ENCODE results near the gene USH1C.

The USH1C gene

DNA sequence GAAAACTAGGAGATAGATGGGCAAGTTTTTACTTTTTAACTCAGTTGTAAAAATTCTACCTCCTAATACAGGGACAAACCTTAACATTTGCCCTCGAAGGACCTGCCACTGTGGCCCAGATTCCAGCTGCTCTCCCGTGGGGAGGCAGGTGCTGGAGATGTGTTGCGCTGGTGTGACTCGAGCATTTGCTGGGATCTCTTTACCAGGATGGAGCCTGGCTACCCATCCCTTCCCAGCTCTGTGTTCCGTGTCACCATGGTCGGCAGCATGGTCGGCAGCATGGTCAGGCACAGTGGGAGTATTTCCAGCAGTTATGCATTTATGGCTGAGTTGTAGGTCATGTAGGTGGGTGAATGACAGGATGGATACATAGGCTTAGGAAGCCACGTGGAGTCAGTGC, 44.0 kb upstream of the USH1C start:
- TF ChIP-seq BACH2 (CRISPR knock-in tag; IDR thresholded peaks at IDR 0.05; ENCODE audit: borderline replicate concordance): no peak
- TF ChIP-seq, protein P1, sequence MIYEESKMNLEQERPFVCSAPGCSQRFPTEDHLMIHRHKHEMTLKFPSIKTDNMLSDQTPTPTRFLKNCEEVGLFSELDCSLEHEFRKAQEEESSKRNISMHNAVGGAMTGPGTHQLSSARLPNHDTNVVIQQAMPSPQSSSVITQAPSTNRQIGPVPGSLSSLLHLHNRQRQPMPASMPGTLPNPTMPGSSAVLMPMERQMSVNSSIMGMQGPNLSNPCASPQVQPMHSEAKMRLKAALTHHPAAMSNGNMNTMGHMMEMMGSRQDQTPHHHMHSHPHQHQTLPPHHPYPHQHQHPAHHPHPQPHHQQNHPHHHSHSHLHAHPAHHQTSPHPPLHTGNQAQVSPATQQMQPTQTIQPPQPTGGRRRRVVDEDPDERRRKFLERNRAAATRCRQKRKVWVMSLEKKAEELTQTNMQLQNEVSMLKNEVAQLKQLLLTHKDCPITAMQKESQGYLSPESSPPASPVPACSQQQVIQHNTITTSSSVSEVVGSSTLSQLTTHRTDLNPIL (CRISPR knock-in tag; IDR thresholded peaks at IDR 0.05; ENCODE audit: low read depth): no peak
- TF ChIP-seq ESRRG (CRISPR knock-in tag; IDR thresholded peaks at IDR 0.05): no peak
- TF ChIP-seq CSDC2 (CRISPR knock-in tag; IDR thresholded peaks at IDR 0.05): no peak
- TF ChIP-seq ZC3H10 (CRISPR knock-in tag; IDR thresholded peaks at IDR 0.05): no peak
- TF ChIP-seq, protein P2, sequence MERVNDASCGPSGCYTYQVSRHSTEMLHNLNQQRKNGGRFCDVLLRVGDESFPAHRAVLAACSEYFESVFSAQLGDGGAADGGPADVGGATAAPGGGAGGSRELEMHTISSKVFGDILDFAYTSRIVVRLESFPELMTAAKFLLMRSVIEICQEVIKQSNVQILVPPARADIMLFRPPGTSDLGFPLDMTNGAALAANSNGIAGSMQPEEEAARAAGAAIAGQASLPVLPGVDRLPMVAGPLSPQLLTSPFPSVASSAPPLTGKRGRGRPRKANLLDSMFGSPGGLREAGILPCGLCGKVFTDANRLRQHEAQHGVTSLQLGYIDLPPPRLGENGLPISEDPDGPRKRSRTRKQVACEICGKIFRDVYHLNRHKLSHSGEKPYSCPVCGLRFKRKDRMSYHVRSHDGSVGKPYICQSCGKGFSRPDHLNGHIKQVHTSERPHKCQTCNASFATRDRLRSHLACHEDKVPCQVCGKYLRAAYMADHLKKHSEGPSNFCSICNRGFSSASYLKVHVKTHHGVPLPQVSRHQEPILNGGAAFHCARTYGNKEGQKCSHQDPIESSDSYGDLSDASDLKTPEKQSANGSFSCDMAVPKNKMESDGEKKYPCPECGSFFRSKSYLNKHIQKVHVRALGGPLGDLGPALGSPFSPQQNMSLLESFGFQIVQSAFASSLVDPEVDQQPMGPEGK (CRISPR knock-in tag; IDR thresholded peaks at IDR 0.05; ENCODE audit: borderline replicate concordance): no peak
- TF ChIP-seq, protein P3, sequence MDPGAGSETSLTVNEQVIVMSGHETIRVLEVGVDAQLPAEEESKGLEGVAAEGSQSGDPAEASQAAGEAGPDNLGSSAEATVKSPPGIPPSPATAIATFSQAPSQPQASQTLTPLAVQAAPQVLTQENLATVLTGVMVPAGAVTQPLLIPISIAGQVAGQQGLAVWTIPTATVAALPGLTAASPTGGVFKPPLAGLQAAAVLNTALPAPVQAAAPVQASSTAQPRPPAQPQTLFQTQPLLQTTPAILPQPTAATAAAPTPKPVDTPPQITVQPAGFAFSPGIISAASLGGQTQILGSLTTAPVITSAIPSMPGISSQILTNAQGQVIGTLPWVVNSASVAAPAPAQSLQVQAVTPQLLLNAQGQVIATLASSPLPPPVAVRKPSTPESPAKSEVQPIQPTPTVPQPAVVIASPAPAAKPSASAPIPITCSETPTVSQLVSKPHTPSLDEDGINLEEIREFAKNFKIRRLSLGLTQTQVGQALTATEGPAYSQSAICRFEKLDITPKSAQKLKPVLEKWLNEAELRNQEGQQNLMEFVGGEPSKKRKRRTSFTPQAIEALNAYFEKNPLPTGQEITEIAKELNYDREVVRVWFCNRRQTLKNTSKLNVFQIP (CRISPR knock-in tag; IDR thresholded peaks at IDR 0.05; ENCODE audit: borderline replicate concordance, low read depth): no peak
- TF ChIP-seq ZNF70 (CRISPR knock-in tag; IDR thresholded peaks at IDR 0.05): no peak
- no peak for TF ChIP-seq ISL1 (CRISPR knock-in tag; IDR thresholded peaks at IDR 0.05)
- TF ChIP-seq RARB (CRISPR knock-in tag; IDR thresholded peaks at IDR 0.05): no peak
- TF ChIP-seq GLIS3 (CRISPR knock-in tag; IDR thresholded peaks at IDR 0.05): no peak
- TF ChIP-seq TOX (CRISPR knock-in tag; IDR thresholded peaks at IDR 0.05; ENCODE audit: borderline replicate concordance): no peak
- no peak for TF ChIP-seq ZFP3 (CRISPR knock-in tag; IDR thresholded peaks at IDR 0.05)

DNA sequence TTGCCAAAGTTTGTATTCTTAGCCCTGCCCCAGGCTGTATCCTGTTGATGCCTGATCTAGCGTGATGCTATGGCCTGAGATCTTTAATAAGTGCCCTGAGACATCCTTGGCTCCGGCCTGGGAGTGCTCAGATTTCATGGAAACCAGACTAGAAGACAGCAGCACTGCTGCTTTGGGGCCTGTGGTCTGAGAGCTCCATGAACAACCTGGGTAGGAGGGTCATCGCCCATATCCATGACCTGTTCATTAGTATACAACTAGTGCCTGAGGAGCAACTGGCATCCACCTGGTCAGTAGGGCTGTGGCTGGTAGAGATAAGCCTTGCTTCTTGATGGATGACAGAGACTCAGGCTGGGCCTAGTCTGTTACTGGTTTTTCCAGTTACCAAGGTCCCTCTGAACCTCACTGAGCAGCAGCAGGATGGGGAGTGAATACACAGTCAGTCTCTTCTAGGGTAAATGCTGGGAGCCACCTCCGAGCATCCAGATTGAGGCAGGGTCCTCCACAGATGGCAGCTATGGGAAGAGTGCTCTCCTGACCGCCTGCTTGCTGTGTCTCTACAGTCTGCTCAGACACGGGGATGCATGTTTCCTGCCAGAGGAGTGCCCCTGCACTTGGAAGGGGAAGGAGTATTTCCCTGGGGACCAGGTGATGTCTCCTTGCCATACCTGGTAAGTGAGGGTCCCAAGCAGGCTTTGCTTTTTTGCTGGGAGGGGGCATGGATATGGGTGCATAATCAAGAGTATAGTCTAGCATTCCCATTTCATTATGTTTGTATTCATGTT, 41.9 kb upstream of the USH1C start:
- no peak for TF ChIP-seq ESRRG (CRISPR knock-in tag; IDR thresholded peaks at IDR 0.05)
- TF ChIP-seq, protein P4, sequence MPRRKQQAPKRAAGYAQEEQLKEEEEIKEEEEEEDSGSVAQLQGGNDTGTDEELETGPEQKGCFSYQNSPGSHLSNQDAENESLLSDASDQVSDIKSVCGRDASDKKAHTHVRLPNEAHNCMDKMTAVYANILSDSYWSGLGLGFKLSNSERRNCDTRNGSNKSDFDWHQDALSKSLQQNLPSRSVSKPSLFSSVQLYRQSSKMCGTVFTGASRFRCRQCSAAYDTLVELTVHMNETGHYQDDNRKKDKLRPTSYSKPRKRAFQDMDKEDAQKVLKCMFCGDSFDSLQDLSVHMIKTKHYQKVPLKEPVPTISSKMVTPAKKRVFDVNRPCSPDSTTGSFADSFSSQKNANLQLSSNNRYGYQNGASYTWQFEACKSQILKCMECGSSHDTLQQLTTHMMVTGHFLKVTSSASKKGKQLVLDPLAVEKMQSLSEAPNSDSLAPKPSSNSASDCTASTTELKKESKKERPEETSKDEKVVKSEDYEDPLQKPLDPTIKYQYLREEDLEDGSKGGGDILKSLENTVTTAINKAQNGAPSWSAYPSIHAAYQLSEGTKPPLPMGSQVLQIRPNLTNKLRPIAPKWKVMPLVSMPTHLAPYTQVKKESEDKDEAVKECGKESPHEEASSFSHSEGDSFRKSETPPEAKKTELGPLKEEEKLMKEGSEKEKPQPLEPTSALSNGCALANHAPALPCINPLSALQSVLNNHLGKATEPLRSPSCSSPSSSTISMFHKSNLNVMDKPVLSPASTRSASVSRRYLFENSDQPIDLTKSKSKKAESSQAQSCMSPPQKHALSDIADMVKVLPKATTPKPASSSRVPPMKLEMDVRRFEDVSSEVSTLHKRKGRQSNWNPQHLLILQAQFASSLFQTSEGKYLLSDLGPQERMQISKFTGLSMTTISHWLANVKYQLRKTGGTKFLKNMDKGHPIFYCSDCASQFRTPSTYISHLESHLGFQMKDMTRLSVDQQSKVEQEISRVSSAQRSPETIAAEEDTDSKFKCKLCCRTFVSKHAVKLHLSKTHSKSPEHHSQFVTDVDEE (CRISPR knock-in tag; IDR thresholded peaks at IDR 0.05): no peak
- no peak for TF ChIP-seq TOX (CRISPR knock-in tag; IDR thresholded peaks at IDR 0.05; ENCODE audit: borderline replicate concordance)
- no peak for TF ChIP-seq ZNF565 (CRISPR knock-in tag; conservative IDR thresholded peaks at IDR 0.05; ENCODE audit: low read depth)
- TF ChIP-seq SNAI2 (CRISPR knock-in tag; IDR thresholded peaks at IDR 0.05): no peak
- no peak for TF ChIP-seq ARNTL (CRISPR knock-in tag; IDR thresholded peaks at IDR 0.05; ENCODE audit: borderline replicate concordance, low read depth)
- TF ChIP-seq TCF4 (CRISPR knock-in tag; IDR thresholded peaks at IDR 0.05; ENCODE audit: borderline replicate concordance): no peak
- TF ChIP-seq ZFP3 (CRISPR knock-in tag; IDR thresholded peaks at IDR 0.05): no peak
- TF ChIP-seq RARB (CRISPR knock-in tag; IDR thresholded peaks at IDR 0.05): no peak
- no peak for TF ChIP-seq ZNF8 (CRISPR knock-in tag; IDR thresholded peaks at IDR 0.05)
- no peak for TF ChIP-seq CSDC2 (CRISPR knock-in tag; IDR thresholded peaks at IDR 0.05)
- TF ChIP-seq PPARA (CRISPR knock-in tag; IDR thresholded peaks at IDR 0.05; ENCODE audit: borderline replicate concordance): no peak
- TF ChIP-seq, protein P1 (CRISPR knock-in tag; IDR thresholded peaks at IDR 0.05; ENCODE audit: low read depth): no peak
- no peak for TF ChIP-seq ISL1 (CRISPR knock-in tag; IDR thresholded peaks at IDR 0.05)
- ATAC-seq: no peak

More for the DNA sequence above, 44.0 kb upstream of the USH1C start:
- ATAC-seq: no peak

DNA sequence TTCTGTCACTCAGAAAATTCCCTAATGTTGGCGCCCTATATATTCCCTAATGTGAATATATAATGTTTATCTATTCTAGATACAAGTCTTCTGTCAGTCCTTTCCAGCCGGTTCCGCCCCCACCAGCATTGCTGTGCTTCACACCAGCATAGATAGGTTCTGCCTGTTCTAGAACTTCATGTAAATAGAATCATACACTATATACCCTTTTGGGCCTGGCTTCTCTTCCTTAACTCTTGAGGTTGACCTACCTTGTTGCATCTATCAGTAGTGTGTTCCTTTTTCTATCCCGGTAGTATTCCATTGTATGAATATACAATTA, 37.5 kb upstream of the USH1C start:
- no peak for ATAC-seq
- TF ChIP-seq, protein P5, sequence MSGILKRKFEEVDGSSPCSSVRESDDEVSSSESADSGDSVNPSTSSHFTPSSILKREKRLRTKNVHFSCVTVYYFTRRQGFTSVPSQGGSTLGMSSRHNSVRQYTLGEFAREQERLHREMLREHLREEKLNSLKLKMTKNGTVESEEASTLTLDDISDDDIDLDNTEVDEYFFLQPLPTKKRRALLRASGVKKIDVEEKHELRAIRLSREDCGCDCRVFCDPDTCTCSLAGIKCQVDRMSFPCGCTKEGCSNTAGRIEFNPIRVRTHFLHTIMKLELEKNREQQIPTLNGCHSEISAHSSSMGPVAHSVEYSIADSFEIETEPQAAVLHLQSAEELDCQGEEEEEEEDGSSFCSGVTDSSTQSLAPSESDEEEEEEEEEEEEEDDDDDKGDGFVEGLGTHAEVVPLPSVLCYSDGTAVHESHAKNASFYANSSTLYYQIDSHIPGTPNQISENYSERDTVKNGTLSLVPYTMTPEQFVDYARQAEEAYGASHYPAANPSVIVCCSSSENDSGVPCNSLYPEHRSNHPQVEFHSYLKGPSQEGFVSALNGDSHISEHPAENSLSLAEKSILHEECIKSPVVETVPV (CRISPR knock-in tag; IDR thresholded peaks at IDR 0.05): no peak
- TF ChIP-seq ESRRG (CRISPR knock-in tag; IDR thresholded peaks at IDR 0.05) (no peak), ZNF565 (CRISPR knock-in tag; conservative IDR thresholded peaks at IDR 0.05; ENCODE audit: low read depth) (no peak), ZFP30 (CRISPR knock-in tag; IDR thresholded peaks at IDR 0.05) (no peak), ZFP3 (CRISPR knock-in tag; IDR thresholded peaks at IDR 0.05) (no peak), SNAI2 (CRISPR knock-in tag; IDR thresholded peaks at IDR 0.05) (no peak), ARNTL (CRISPR knock-in tag; IDR thresholded peaks at IDR 0.05; ENCODE audit: borderline replicate concordance, low read depth) (no peak), PPARA (CRISPR knock-in tag; IDR thresholded peaks at IDR 0.05; ENCODE audit: borderline replicate concordance) (no peak)
- TF ChIP-seq, protein P1 (CRISPR knock-in tag; IDR thresholded peaks at IDR 0.05; ENCODE audit: low read depth): no peak

Measured in SK-N-SH treated with all-trans-retinoic acid at 6 μM for 48 hours (cell line).